HG03025 (cell line): ENCODE measurements around the gene MDFIC.
A peak's percentile ranks its signal among the peaks of the same experiment; 100 is the strongest.
"Not testable (repeated sequence)": the region's sequence is repeated elsewhere in the genome, so short reads cannot be mapped to it uniquely, and the experiment has no call there.

ENCODE experiments used
- ATAC-seq: cut with Tn5 transposase; IDR thresholded peaks from one replicate; pipeline ENCODE4 v1.9.1; 2021; ENCODE audit warnings: mild to moderate bottlenecking, moderate library complexity; ENCODE audit not compliant: unreplicated experiment, low FRiP score

Gene MDFIC, protein sequence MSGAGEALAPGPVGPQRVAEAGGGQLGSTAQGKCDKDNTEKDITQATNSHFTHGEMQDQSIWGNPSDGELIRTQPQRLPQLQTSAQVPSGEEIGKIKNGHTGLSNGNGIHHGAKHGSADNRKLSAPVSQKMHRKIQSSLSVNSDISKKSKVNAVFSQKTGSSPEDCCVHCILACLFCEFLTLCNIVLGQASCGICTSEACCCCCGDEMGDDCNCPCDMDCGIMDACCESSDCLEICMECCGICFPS

DNA sequence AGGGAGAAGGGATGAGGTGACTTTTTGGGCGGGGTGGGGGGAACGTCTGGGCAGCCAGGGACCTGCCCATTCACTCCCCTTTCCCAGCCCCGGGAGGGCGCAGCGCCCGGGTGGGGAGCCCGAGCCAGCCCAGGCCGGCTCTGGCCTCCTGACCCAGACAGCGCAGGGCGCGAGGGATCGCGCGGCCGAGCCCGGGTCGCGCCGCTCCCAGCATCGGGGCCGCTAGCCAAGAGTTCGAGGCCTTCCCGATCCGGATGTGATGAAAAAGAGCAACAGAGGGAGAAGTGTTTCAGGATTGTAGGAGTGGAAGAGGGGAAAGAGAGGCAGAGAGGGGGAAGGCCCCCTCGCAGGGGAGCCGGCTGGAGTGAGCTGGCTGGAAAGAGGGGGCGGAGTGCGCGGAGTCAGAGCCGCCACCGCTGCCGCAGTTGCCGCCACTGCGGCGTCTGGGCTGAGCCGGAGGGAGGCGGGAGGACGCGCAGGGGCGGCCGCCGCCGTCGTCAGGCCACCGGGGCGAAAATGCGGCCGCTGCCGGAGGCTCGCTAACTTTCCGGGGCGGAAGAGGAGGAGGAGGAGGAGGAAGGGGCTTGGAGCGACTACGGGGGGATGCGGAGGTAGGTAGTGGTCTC lies at the start of gene MDFIC:
TSS of gene MDFIC (plus strand) at position 69 of the 626 bp plus-strand sequence. CDS start 940 bp downstream, outside the sequence.
- ATAC-seq: peak; percentile 42

DNA sequence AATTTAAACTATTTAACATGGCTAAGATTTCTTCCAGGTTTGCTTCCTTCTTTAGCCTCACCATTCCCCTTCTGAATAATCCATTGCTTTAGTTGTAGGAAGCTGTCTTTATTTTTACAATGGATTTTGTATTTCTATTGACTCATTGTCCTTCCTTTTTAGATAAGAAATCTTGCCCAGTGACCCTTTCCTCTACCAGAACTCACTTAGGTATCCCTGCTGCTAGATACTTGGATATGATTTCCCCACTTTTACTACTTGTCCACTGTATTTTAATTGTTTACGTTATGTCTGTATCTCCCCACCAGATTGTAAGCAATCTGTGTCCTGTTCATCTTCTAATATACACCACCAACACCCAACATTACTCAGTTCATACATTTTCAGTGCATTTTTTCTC lies 47.7 kb upstream of the MDFIC start:
- ATAC-seq: no peak

DNA sequence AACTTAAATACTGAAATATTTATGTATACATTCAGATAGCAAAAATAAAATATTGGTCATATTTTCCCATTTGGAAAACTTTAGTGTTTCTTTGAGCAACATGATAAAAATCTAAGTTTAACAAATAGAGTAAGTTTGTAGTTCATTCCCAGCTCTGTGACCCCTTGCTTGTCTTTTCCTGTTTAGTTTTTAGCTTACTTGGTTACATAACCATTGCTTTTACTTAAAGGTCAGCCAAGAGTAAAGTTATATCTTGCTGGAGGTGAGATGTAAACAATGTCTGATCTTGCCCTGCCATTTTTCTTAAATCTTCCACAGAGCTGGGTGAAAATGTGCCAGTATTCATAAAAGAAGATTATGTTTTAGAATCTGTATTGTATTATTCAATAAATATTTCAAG lies 46.7 kb upstream of the MDFIC start:
- no peak for ATAC-seq

DNA sequence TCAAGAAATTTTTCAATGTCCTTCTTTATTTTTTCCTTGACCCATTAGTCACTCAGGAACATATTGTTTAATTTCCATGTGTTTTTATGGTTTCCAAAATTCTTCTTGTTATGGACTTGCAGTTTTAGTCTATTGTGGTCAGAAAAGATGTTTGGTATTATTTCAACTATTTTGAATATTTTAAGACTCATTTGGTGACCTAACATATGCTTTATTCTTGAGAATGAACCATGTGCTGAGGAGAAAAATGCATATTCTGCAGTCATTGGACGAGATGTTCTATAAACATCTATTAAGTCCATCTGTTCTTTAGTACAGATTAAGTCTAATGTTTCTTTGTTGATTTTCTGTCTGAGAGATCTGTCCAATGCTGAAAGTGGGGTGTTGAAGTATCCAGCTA lies 42.3 kb upstream of the MDFIC start:
- ATAC-seq: no peak

DNA sequence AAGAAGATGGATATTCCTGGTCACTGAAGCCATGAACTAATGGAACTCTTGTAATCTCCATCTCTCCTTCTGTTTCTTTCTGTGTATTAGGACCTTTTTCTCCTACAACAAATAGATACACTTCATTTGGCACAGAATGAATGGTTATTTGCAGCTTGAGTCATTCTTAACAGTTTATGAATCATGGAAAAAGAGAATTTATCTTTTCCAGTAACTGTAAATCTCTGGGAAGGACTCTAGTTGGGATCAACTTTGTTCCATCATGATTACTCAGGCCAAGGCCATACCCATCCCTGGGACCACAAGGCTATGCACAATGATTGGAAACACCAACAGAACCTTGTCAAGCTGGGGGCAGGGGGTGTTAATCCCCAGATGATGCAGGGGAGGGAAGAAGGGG lies 36.1 kb upstream of the MDFIC start:
- ATAC-seq: no peak

DNA sequence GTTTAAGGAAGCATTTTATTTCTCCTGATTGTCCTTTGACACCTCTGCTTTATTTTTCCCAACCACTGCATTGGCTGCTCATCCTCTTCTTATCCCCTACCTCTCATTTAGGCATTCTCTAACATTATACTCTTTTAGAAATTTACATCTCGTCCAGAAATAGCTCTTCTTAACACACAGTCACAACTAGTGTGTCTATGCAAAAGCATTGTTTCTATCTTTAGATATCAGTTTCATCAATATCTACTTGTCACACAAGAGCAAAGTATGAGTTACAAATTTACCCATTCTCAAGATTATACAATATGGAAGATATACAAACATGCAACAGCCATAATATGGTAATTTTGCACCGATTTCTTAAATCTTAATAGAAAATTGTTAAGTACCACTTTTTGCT lies 35.7 kb upstream of the MDFIC start:
- ATAC-seq: no peak

DNA sequence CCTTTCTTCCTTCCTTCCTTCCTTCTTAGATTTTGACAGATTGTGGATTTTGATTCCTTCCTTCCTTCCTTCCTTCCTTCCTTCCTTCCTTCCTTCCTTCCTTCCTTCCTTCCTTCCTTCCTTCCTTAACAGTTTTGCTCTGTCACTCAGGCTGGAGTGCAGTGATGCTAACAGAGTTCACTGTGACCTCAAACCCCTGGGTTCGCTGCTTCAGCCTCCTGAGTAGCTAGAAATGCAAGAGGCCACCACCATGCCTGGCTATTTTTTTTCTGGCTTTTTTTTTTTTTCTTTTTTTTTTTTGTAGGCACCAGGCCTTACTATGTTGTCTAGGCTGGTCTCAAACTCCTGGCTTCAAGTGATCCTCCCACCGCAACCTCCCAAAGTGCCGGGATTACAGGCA lies 32.8 kb upstream of the MDFIC start:
- not testable (repeated sequence) for ATAC-seq

DNA sequence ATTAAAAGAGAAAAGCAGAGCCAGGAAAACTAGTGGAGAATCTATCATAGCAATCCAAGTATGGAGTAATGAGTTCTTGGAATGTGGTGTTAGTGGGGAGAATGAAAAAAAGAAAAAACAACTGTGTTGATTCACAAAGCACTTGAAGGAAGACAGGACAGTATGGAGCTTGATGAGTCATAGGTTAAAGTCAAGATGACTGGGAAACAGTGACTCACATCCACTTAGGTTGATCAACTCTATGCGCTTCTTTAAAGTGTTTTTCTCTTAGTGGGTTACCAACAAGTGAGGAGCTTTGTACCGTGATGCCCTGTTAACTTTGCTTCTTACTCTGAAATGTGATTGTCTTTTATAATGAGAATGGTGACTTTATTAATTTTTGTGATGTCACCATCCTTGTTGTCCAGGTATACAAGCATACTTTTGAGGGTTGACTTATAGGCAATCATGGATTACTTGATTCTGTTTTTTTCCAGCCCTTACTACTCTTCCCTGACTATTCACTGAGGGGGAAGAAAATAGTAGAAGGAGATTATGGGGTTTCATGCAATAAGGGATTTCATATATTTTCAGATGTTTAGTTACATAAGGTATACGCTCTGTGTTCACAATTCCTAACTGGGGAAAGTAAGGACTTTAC lies 32.1 kb upstream of the MDFIC start:
- no peak for ATAC-seq

DNA sequence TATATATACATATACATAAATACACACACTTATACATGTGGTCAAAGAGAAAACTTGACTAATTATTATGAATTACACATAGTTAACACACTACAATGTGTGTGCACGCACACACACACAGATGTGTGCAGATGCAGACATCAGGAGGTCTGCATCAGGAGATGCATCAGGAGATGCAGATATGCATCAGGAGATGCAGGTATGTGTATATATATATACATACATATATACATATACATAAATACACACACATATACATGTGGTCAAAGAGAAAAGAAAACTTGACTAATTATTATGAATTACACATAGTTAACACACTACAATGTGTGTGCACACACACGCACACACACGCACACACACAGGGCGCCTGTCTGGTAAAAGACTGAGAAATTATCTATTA lies 31.3 kb upstream of the MDFIC start:
- no peak for ATAC-seq

DNA sequence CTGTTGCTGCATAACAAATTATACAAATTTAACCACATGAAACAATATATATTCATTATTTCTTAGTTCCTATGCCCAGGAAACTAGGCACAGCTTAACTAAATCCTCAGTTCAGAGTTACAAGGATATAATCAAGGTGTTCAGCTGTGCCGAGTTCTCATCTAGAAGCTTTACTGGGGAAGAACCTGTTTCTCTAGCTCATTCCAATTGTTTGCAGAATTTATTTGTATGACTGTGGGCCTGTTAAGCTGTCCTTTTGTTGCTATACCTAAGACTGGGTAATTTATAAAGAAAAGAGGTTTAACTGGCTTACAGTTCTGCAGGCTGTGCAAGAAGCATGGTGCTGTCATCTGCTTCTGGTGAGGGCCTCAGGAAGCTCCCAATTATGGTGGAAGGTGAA lies 21.8 kb upstream of the MDFIC start:
- no peak for ATAC-seq

DNA sequence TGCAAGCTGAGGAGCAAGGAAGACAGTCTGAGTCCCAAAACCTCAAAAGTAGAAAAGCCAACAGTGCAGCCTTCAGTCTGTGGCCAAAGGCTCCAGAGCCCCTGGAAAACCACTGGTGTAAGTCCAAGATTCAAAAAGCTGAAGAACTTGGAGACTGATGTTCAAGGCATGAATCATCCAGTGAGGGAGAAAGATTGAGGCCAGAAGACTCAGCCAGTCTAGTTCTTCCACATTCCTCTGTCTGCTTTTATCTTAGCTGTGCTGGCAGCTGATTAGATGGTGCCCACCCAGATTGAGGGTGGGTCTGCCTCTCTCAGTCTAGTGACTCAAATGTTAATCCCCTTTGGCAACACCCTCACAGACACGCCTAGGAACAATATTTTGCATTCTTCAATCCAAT lies 20.1 kb upstream of the MDFIC start:
- ATAC-seq: no peak

DNA sequence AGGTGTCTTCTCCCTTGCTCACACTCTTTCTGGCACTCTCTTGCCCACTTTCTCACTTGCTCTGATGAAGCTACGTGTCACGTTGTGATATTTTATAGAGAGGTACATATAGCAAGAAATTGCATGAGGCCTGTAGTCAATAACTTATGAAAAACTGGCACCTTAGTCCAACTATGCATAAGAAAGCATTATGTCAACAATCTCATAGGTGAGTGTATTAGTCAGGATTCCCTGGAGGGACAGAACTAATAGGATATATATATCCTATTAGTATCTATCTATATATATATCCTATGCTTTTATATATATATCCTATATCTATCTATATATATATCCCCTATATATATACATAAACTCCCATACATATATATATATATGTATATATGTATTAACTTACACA lies 18.8 kb upstream of the MDFIC start:
- ATAC-seq: no peak

DNA sequence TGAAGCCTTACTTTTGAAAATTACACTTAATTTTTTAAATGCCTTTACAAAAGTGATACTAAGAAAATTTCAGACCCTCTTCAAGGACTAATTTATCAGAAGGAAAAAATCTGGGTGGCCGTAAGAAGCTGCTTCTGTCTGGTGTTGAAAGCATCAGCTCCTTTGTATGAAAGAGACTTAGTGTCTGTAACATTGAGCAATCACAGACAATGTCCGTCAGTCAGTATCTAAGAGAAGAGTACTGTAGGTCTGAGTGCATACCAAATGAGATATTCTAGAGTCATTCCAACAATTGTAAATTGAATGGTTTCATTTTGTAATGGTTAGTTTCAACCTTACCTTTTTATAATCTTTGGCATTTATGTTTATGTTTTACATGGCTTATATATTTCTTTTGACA lies 11.1 kb upstream of the MDFIC start:
- ATAC-seq: no peak

DNA sequence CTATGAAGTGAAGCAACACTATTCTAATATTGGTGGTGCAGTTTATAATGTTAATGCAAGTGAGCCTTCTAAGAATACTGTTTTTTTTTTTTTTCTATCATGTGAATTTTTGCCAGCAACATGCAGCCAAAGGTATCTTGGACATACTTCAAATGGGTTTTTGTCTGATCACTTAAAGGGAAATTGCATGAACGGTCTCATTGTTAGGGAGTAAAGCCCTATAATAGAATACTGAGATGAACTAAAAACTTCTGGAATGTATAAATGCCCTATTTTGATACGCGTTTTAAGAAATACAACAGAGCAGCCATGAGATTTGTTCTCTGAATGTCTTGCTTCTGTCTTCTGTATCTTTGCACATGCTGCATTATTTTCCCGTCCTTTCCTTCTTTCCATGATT lies 10.5 kb upstream of the MDFIC start:
- no peak for ATAC-seq

DNA sequence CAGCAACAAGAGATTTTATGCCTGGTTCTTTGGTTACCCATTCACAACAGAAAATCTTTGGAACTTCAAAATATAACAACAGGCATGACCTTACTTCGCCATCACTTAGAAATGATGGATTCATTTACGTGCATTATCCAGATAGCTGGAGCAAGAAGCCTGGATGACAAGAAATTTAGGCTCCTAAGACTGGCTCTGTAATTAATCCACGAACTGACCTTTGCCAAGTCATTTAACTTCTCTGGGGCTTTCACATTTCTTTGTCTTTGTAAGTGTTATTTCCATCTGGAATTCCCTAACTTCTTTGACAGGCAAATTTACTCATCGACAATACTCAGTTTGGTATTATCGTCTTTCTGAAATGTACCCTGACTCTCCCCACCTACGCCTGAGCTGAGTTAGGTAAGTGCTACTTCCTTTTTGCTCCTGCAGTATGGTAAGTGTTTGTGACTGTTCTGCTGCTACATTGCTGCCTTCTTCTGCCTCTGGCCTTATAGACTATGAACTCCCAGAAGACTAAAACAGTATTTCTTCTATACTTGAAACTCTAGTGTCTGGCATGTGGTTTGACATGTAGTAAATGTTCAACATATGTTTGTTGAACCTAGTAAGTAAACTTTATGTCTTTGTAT lies 5.5 kb upstream of the MDFIC start:
- peak; percentile 95 for ATAC-seq

DNA sequence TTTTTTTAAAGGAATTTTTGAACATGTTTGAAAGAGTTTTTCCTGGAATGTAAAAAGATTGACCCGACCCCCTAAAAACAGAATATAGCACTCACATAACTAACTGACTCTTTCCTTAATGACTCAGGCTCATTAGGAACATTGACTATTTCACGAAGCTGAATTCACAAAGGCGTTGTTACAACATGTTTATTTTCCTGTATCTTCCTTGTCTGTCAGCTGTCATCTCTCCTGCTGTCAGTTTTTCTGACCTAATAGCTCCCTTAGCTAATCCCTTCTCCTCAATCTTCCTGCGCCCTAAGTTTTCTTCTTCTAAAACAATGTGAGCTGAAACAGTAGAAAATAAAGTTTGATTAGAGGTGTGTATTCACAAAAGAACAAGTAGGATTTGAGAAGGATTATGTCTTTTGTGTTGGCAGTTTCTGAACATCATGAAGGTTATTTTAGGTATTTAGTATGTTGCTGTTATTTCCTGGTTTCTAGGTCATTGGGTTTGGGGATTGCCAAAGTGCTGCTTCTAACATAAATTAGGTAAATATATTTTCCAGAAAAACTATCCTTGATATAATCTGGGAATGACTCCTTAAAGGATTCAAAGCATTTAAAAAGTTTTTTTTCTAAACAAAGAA lies 4.6 kb upstream of the MDFIC start:
- ATAC-seq: no peak

DNA sequence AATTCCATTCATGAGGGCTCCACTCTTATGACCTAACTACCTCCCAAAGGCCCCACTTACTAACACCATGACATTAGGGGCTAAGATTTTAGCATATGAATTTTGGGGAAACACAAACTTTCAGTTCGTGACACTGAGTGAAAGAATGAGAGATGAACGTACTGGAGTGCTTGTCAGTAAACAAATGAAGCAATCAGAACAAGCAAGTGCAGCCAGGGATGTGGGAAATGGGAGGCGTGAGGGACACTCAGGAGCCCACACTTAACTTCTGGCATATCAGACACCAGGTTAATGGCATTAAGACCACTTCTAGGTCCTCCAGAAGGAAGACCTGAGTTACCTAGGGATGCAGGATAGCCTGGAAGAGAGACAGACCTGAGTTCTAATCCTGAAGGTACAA lies 2.3 kb upstream of the MDFIC start:
- ATAC-seq: no peak

DNA sequence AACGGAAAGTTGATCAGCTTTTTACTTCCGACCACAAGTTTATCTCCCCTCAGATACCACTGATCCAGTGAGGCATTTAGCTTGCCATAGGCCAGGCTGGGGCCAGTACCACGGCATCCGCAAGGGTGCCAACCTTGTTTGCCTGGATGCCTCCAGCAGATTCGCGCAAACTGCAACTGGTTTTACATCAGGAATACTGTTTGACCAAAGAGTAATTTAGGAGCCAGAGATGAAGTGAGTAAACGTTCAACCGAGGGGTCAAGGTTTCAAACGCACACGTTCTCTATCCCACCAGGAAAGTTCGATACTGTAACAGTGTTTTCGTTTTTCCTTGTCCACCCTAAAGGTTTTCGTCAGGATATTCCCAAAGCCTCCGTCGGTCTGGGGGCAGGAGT lies 266 bp upstream of the MDFIC start:
- ATAC-seq: no peak

DNA sequence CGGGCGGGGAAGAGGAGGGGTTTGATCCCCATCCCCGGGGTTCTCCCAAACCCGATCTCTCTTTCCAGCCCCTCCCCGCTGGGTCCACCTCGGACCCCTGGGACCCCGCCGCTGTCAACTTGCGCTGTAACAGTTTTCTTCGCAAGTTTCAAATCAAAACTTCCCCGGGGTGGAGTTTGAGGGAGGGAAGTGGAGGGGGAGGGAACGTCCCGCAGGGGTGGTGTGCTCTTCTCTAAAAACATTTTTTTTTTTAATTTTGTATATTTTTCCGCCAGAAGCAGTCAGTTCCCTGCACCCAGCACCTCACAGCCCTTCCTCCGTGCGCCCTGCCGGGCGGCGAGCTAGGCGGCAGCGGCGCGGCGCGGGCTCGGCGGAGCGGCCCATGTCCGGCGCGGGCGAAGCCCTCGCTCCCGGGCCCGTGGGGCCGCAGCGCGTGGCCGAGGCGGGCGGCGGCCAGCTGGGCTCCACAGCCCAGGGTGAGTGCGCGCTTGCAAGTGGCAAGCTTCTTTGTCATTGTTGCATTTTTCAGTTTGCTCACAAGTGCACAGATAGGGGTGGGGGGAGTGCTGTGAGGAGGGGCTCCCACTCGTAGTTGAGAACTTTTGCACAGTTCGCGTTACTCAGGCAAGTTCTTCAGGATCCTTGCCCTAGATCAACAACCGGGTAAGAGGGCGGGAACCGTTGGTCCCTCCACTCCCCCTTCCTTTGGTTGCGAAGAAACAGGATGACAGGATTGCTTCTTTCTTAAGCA lies 933 bp downstream of the MDFIC start:
- ATAC-seq: peak; percentile 37

DNA sequence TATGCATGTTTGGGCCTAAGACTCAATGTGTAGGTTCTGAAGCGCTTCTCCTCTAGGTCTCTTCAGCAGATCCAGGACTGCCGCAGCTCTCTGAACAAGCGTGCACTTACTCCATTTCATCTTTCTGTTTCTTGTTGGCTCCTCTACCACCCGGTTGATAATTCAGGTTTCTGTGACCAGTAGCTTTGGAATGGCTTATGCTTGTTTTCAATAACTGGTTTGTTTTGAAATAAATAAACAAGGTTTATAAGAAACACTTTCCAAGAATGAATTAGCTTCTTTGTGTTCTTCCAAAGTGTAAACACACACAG lies 1.5 kb downstream of the MDFIC start:
- no peak for ATAC-seq
